Stimulated activated CD4-positive, alpha-beta T cell treated with anti-CD3 and anti-CD28 coated beads, Interleukin-15, amount 100 ng/mL, for 48 hours (primary cell): ENCODE results near the gene CCDC170.
"Not testable (repeated sequence)": the region's sequence is repeated elsewhere in the genome, so short reads cannot be mapped to it uniquely, and the experiment has no call there.

Experiments
- DNase-seq, 2 donors: peaks; one replicate each; pipeline ENCODE4 v3.0.0-alpha.2; 2020; ENCODE audit warnings: low read depth in 2 of 2

CCDC170 gene

DNA sequence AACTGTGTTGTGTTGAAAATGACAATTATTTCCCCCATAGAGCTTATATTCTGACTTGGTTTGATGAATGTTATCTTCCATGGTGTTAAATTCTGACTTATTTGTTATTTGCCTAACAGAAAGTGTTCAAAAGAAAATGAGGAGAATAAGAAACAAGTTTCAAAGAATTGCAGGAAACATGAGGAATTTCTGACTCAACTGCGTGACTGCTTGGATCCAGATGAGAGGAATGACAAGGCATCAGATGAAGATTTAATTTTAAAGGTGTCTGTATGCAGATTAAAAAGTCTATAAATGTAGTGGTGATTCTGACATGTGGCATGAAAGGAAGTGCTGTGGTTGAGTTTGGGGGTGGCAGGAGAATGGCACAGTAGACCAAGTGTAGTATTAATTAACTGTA lies 50.6 kb downstream of the CCDC170 start:
- DNase-seq, result no peak

DNA sequence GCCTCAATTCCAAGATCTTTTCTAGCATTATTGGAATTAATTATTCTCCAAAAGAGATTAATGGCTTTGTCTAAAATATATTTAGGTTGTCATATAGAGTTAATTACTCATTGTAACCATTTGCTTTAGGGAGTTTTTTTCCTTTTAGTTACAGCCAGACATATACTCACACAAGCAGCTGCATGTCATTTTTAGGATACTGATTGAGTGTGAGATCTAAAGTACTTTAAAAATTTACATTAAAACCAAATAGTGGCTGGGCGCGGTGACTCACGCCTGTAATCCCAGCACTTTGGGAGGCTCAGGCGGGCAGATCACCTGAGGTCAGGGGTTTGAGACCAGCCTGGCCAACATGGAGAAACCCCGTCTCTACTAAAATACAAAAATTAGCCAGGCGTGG lies 51.1 kb downstream of the CCDC170 start:
- DNase-seq, result not testable (repeated sequence)

DNA sequence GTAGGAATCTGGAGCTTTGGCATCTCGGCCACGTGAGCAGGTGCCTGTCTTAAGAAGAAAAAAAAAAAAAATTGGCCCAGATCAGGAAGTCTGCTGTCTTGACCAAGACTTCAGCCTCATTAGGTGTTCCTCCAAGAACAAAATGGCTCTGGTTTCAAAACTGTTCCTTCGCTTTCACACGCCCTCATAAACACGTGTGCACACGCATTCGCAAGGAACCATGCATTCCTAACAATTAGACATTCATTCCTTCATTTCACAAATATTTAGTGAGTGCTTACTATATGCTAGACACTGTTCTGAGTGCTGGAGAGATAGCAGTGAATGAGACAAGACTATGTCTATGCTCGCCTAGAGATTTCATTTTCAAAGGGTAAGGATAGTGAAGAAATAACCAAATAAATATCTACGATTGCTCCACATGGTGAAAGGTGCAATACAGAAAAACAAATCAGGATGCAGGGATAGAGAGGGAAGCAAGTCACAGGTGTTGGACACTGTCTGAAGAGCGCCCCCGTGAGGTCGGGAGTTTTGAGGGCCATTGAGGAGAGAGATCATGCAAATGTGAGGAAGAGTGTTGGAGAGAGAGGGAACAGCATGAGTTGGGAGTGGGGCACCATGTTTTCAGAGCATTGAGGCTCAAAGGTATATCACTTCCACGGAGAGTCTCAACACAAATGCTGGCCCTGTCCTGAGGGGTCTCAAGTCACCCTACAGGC lies 53.3 kb downstream of the CCDC170 start:
- no peak for DNase-seq

DNA sequence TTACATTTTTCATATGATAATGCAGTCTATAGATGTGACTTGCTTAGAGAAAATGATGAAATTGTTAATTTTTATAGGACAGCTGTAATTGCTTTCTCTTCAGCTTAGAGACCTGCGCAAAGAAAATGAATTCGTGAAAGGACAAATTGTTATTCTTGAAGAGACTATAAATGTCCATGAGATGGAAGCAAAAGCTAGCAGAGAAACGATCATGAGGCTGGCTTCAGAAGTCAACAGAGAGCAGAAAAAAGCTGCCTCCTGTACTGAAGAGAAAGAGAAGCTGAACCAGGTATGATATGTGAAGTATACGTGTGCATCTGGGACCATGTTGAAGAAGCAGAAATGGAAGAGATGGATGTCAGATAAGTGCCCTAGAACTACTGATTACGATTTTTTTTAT lies 54.4 kb downstream of the CCDC170 start:
- DNase-seq, result no peak

DNA sequence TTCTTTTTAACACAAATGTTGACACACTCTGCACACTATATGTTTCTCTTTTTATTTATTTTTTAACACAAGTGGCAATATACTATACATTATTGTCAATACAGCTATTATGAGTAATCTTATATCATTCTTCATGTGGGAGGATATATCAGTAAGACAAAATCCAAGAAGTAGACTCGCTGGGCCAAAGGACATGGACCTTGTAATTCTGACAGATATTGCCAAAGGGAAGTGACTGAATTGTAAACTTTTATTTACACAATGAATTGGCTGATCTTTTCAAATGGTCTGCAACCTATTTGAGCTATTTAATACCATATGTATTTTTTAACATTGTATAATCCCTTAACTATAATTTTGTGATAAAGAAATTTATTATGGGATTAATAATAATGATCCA lies 56.0 kb downstream of the CCDC170 start:
- no peak for DNase-seq

DNA sequence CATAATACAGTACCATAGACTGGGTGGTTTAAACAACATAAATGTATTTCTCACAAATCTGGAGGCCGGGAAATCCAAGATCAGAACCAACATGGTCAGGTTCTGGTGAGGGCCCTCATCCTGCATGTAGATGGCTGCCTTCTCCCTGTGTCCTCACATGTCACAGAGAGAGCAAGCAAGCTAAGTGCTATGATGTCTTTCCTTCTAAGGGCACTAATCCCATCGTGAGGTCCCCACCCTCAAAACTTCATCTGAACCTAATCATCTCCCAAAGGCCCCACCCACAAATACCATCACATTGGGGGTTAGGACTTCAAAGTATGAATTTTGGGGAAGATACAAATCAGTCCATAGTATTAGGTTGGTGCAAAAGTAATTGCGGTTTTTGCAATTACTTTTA lies 56.8 kb downstream of the CCDC170 start:
- DNase-seq, result no peak

DNA sequence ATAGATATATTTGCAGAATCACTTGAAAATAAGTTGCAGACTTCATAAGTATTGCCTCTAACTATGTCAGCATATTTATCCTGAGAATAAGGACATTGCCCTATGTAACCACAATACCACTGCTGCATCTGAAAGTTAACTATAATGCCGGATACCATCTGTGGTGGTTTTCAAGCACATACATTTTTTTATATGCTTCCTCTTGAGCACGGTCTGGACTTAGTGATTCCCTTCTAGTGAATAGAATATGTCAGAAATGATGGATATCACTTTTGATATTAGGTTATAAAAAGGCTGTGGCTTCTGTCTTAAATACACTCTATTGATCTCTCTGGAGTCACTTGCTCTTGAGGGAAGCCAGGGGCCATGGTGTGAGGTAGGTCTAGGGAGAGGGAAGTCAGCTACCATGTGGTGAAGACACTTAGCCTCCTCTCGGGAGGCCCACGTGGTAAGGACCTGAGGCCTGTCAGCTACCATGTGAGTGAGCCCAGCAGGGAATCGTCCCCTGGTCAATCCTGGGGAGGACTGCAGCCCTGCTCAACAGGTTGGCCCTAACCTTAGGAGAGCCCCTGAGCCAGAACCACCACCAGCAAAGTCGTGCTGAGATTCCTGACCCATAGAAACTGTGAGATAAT lies 57.5 kb downstream of the CCDC170 start:
- no peak for DNase-seq

DNA sequence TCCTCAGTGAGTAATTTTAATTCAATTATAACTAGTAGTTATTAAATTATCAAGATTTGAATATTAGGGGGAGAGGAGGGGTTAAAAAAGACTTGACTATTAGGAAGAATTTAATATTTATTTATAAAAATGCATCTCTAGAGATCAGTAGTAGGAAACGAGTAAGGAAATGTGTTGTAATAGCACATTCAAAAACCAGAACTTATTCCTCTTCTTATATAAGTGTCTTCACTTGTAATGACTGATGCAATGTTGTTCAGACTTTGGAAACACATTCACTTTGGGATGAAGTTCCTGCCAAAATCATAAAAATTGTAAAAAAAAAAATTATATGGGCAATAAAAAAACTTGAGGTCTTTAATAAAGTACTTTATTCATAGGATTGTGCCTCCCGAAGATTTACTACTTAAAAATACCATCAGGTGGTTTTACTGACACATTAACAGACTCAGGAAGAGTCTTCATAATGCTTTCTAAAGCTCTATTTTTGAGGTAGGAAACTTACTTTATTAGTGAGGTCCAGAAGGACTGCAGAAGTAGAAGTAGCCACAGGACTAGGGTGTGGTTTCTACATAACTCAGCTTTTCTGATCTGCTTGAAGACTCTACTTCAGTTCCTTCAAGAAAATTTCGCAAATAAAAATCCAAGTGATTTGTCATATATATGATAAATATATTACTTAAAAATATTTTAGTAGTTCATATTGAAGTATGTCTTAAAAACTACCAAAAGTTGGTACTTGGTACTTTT lies 59.8 kb downstream of the CCDC170 start:
- no peak for DNase-seq

DNA sequence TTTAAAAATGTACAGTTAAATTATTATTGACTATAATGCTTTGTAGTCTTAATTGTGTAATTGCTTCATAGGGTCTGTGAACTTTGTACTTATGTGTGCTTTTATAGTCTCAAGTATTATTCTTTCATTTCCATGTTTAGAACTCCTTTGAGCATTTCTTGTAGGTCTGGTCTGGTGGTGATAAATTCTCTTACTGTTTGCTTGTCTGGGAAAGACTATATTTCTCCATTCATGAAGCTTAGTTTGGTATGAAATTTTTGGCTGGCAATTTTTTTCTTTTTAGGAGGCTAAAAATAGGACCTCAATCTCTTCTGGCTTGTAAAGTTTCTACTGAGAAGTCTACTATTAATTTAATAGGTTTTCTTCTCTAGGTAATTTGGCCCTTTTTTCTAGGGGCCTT lies 67.4 kb downstream of the CCDC170 start:
- no peak for DNase-seq

DNA sequence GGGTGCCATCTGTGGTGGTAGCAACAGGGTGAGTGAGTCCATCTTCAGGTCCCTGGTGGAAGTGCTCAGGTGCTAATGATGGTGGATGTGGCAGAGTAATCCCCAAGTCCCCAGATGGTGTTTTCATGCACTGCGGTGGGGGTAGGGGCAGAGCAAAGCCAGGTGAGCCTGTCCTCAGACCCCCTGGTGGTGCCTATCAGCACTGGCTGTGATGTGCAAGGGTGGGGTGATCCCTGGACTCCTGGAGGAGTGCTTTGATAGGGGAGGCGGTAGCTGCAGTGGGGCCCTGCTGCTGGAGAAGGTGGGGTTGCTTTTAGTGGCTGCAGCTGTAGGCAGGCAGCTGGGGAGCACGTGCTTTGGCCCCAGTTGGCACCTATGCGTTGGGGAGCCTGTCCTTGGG lies 70.8 kb downstream of the CCDC170 start:
- no peak for DNase-seq

DNA sequence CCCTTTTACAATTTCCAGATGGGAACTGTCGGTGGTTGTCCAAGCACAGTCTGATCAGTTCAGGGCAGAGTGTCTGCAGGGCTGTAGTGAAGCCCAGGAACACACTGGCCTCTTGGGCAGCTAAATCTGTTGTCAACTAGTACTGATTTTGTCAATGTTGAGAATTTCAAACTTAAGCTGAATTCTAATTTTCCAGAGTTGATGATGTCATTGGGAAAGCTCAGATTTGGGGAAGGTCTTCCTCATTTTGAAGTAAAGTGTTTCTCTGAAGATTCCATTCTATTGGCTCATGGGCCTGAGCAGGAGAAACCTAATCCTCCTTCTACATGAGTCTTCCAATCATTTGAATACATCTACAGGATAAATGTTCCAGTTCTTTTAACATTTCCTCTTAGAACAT lies 72.1 kb downstream of the CCDC170 start:
- no peak for DNase-seq

DNA sequence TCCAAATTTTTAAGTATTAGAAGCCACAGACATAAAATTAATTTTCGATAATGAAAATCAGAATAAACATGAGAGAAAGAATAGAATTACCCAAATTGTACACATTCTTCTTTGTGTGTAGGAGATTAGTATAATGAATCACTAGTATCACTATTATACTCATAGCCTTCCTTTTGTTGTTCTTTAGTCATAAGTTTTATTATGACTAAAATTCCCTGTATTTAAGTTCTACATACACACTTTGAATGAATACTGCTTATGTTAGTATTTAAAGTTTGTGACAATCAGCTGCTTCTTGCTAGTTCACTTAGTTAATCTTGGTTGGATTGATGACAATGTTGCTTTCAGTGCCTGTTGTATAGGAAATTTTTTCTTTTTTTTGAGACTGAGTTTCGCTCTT lies 72.7 kb downstream of the CCDC170 start:
- no peak for DNase-seq

DNA sequence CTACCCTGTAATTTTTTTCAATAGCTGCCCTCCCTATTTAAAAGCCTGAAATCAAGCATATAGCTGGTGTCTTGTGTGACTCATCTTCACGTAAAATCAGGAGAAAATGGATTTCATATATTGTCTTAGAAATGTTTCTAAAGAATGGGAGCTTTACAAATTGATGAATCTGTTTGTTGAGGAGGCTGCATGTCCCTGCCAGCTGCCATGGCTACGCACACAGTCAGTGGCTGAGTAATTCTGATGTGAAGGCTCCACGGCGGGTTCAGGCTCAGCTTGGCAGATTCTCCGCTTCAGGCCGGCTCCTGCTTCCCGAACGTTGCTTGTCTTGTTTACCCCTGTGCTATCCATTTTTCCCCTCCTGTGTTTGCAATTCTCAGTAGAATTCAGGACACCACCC lies 82.8 kb downstream of the CCDC170 start:
- no peak for DNase-seq

DNA sequence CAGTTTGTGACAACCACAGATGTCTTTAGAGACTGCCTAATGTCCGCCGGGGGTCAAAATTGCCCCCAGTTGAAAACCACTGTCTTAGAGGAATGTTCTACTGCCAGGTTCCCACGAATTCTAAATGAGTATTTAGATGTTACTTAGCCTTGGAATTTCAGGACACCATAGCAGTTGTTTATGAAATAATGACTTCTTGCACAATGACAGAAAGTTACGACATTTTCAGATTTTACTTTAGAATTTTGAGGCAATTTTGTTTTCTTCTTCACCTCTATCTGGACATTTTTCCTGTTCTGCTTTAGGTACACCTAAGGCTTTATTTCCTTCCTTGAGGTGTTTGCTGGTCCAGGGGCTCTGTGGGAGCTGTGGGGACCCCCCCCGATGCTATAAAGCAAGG lies 83.4 kb downstream of the CCDC170 start:
- DNase-seq, result no peak

DNA sequence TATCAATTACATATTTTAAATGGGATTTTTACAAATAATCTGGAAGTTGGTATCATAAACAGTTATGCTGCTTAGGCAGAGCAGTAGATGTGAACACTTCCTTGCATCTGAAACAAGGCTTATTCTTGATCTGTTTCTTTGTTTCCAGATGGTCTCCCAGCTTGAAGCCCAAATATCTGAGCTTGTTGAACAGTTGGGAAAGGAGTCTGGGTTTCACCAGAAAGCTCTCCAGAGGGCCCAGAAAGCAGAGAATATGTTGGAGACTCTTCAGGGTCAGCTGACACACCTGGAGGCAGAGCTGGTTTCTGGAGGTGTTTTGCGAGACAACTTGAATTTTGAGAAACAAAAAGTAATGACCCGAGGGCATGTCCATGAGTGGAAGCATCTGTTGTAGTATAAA lies 91.9 kb downstream of the CCDC170 start:
- DNase-seq, result no peak

DNA sequence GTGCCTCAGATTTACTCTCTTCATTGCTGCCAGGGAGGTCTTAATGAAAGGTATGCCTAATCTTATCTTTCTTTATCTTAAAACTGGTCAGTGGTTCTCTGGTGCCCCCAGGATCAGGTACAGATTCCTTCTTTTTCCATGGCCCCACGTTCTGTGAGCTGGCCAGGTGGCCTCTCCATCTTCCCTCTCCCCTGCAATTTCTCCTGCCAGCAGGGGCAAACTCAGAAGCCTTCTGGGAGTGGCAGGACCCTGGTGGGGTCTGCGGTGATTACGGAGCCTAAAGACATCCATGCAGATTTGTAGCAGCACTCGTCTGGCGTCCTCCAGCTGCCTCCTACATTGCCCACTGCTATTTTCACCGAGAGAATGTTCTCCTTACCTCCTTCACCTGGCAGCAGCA lies 95.8 kb downstream of the CCDC170 start:
- DNase-seq, result no peak

DNA sequence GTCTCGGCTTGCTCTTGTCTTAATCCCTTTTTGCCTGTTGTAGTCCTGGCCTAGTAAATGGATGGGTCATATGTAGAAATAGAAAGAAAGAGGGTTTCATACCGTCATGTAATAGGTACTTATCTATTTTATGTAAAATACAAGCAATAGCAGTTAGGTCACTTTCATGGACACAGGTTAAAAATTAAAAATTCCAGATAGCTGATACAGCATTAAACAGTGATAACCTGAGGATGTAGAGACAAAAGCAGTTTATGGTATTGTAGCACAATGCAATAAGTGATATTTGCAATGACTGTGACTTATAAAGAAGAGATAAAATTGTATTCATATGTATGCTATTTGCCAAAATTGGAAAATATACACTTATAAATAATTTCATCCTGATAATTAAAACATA lies 96.9 kb downstream of the CCDC170 start:
- no peak for DNase-seq

DNA sequence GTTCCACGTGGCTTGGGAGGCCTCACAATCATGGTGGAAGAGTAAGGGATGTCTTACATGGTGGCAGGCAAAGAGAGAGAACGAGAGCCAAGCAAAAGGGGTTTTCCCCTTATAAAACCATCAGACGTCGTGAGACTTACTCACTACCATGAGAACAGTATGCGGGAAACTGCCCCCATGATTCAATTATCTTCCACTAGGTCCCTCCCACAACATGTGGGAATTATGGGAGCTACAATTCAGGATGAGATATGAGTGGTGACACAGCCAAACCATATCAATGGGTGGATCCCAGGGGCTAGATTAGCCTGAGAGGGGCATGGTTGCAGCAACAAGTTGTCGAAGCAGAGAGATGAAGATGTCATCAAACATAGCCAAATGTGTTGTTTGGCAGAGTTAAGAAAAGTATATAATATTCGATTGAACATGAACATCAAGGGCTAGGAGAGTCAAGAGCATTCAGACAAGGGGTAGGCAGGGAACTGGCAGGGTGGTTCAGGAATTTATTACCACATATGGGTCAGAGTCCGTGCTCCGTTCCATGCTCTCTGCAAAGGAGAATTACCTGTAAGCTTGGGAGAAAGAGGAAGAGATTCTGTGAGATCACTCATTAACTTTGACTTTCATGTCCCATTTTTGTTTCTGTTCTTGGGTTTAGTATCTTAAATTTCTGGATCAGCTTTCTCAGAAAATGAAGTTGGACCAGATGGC lies 98.8 kb downstream of the CCDC170 start:
- DNase-seq, result no peak

DNA sequence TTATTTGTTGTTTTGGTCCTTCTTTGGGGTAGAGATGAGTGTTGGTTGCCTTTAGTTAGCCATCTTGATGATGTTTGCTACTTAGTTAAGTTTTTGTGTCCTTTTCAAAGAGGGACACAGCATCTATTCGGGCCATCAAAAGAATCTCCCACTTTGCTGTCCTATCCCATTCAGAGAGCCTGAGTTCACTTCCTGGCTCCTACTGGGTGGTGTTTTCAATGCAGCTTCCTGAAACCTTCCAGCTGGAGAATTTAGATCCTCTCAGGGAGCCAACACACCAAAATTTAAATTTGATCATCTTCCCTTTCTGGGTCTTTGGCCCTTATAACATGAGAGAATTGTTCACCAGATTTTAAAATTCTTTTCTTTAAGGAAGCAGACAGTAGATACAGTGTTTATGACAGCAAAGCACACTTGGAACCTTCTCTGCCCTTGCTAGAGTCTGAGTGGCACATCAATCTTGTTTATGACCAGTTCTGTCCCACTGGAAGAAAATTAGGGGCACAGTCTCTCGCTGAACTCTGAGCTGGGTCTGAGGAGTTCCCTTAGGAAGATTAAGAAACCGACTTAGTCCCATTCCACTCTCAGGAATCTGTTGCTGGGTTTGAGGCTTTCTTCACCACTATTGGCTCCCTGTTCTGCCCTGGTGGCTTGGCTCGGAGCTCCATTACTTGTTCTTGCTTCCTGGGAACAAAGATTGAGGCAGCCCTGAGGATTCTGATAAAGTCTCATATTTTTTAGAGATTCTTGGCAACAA lies 115.5 kb downstream of the CCDC170 start:
- DNase-seq, result no peak

DNA sequence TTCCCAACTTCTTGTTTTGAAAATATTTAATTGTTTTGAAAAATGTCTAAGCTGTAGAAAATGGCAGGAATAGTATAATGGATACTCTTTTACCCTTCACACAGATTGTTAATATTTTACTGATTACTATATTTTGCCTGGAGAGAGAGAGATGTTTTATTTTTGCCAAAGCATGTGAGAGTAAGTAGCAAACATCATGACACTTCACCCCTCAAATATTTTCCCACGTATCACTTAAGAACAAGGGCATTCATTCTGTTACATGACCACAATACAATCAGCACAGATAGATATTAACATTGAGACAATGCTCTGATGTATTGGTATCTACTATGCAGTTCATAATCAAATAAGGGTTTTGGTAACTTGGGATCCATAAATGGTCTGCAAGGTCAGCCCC lies 116.5 kb downstream of the CCDC170 start:
- DNase-seq, result no peak

DNA sequence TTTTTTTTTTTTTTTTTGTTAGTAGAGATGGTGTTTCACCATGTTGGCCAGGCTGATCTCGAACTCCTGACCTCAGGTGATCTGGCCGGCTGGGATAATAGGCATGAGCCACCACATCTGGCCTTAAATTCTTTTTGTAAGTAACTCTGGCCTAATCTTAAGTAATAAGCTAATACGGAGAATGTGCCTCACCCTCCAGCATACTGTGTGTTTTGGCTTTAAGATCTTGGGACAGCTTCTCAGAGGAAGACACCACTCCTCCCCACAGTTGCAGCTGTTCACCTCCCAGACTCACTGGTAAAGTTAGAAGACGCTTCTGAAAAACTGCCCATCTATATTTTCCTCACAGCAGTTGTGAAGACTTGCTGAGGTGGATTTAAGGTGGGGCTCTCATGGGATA lies 120.8 kb downstream of the CCDC170 start:
- DNase-seq, result no peak

DNA sequence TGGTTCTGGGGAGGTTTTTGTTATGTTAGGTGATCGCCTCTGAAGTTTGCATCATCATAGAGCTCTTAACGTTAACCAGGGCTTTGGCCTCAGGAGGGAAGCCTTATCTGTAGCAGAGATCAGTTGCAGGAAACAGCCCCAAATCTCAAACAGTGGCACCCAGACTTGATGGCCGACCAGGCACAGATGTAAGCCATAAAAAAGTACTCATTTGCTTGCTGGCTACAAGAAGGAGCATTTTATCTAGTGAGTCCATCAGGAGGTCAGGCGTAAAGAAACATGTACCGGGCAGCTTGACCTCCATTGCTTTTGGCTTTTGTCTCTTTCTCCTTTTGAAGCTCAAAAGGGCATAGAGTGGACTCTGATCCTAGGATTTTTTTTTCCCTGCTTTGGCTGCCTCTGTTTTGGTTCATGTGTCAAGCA lies 122.3 kb downstream of the CCDC170 start:
- no peak for DNase-seq
